Omental fat pad (tissue), 4 donors: Measurements from ENCODE around the gene PLXNA2. TPM values are rescaled to one million over a fixed set of nuclear protein-coding genes. Genes with fewer than 3 reads are reported as not detected.

Experiments
- ATAC-seq: fragments of 150-250 bp; one replicate; pipeline ENCODE4 v1.9.1; 2016; ENCODE audit warnings: mild to moderate bottlenecking, moderate library complexity; ENCODE audit not compliant: low FRiP score
- DNase-seq: peaks from one replicate; pipeline ENCODE4 v3.0.0-alpha.2; 2019; ENCODE audit warnings: low spot score
- total RNA-seq, 4 donors: library from RNA; depleted of rRNA; stranded (reverse); fragments of >200 nt; gene quantifications; one replicate each; pipeline ENCODE4 v1.1.0, GENCODE V29; 2016
- TF ChIP-seq, protein P1 (sequence below), 3 donors: fragments of 450-650 bp; IDR thresholded peaks; one replicate each; pipeline ENCODE4 v1.5.1; 2016 to 2017; ENCODE audit warnings: antibody characterized with exemption in 3 of 3, mild to moderate bottlenecking in 3 of 3, moderate library complexity in 2 of 3

The PLXNA2 gene
- total RNA-seq, 4 donors from 2014 or later, result 21.7 to 67.9 (median 36.8) TPM

DNA sequence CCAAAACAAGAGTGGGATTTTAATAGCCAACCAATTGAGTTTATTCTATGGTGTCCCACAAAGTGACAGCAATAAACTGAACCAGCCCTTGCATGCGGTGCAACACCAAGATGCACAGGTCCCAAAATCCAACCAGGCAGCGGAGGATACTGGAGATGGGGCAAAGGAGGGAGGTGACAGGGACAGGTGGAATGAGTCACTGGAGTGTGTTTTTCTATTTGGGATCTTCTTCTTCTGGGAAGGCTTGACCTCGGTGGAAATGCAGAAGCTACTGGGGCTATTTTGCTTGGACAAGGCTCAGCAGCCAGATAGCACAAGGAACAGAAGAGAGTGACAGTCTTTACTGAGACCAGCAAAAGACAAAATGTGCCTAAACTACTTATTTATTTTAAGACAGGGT lies 97.5 kb downstream of the PLXNA2 start:
- ATAC-seq, result no peak
- TF ChIP-seq, protein P1, sequence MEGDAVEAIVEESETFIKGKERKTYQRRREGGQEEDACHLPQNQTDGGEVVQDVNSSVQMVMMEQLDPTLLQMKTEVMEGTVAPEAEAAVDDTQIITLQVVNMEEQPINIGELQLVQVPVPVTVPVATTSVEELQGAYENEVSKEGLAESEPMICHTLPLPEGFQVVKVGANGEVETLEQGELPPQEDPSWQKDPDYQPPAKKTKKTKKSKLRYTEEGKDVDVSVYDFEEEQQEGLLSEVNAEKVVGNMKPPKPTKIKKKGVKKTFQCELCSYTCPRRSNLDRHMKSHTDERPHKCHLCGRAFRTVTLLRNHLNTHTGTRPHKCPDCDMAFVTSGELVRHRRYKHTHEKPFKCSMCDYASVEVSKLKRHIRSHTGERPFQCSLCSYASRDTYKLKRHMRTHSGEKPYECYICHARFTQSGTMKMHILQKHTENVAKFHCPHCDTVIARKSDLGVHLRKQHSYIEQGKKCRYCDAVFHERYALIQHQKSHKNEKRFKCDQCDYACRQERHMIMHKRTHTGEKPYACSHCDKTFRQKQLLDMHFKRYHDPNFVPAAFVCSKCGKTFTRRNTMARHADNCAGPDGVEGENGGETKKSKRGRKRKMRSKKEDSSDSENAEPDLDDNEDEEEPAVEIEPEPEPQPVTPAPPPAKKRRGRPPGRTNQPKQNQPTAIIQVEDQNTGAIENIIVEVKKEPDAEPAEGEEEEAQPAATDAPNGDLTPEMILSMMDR (IDR thresholded peaks at IDR 0.05), result no peak
- no peak for DNase-seq

DNA sequence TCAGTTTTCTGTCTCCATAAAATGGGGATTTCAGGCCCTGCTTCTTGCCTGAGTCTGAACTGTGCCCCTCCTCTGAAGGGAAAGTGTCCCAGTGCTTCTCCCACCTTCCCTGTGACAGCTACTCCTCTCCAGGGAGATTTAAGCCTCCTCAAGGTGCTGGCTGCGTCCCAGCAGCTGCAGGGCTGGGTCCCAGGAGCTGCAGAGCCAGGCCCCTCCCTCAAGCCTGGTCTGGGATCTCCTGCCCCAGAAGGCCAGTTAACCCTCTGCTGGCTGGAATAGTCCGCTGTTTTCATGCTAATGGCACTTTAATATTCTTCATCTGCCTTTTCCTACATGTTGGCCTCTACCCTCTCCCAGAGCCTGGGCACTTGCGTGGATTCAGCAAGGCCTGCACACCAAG lies 99.0 kb downstream of the PLXNA2 start:
- TF ChIP-seq, protein P1 (IDR thresholded peaks at IDR 0.05), result no peak
- DNase-seq (no peak), ATAC-seq (no peak)

DNA sequence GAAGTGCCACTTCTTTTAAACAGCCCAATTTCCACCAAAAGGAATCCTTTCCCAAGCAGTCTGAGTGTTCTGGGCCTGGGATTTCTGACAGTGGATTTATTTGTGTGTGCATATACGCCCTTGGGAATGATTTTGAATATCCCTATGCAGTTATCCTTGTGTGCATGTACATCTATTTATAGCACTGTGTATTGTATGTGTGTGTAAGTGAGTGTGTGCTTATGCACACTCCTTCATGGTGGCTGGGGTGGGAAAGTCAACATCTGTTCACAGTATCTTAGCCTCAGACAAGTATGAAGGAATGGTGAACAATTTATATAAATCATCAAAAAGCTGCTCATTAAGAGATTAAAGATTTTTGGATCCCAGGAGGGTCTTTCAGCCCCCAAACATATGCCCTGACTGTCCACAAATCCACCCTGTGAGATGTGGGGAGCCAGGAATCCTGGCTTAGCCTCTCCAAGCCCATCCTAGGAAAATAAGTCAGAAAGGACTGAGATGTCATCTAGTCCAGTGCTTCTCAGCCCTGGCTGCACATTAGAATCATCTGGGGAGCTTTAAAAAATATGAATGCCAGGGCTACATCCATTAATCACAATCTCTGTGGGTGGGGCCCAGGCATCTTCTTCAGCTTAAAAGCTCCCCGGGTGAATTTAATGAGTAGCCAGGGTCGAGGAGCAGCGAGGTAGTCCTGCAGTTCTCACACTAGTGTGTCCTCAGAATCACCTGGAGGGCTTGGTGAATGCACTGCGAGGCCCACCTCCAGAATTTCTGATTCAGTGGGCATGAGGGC lies 101.4 kb downstream of the PLXNA2 start:
- DNase-seq (no peak), ATAC-seq (no peak)
- TF ChIP-seq, protein P1 (IDR thresholded peaks at IDR 0.05), result no peak

DNA sequence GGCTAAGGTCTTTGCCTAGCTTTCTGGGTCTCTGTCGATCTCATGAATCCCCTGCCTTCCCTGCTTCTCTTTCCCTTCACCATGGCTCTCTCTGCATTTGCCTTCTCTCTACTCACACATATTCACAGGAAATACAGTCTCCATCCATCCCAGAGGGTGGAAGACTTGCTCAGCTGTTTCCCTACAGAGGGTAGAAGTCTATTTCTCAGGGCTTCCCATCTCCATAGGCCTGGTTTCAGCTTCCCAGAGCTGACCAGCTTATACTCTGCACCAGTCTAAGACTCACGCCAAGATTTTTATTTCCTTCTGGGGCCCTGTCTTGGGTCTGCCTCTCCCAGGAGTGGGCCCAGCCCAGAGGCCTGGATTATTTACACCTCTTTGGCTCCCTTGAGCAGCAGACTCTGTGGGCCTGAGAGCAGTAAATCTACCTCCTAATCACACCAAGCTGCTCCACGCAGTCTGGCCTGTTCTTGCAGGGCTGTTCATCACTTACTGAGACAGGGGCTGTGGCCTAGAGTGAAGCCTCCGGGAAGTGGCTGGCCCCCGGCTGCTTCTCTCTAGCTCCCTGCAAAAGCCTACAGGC lies 102.5 kb downstream of the PLXNA2 start:
- peak; percentile 26 for ATAC-seq

DNA sequence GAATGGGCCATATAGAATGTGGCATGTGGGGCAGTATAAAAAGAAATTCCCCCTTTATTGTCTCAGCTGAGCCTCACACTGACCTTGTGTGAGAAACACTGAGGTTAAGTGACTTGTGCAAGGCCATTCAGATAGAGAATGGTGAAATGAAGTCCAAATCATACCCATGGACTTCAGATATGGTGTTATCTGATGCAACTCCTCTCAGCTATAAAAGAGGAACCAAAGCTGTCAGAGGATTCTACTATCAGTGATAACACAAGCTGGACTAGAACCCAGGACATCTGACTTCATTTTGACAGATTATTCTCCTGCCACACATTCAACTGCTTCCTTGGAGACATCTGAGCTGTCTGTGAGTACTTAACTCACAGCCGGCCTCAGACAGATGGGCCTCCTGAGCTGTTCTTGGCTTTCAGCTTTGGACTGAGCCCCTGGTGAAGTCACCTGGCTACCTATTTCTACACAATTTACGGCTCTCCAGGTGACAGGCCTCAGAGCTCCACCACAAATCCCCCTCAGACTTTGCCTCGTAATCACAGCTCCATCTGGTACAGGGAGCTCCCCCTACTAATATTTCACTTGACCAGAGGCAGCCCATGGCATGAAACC lies 104.6 kb downstream of the PLXNA2 start:
- TF ChIP-seq, protein P1 (IDR thresholded peaks at IDR 0.05), result no peak
- no peak for ATAC-seq
- DNase-seq, result no peak

More for the DNA sequence above, 102.5 kb downstream of the PLXNA2 start:
- no peak for DNase-seq
- TF ChIP-seq, protein P1 (IDR thresholded peaks at IDR 0.05), result no peak

DNA sequence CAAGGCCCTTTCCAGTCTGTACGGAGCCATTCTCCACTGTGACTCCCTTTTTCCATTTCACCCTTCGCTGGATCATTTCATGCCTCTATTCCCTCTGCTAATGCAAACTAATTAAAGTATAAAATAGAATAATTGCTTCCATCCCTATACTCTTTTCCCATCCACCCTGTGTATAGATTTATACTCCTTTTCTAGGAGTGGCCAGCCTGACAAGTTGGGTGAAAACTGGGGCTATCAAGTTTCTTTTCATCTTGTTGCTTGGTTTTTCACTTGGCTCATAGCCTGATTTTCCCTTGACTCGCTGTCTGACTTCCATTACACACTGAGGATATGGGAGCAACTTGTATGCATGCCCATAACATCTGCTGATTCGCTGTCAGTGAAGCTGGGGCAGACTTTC lies 107.0 kb downstream of the PLXNA2 start:
- TF ChIP-seq, protein P1 (IDR thresholded peaks at IDR 0.05), result no peak
- DNase-seq (no peak), ATAC-seq (no peak)
